ENCODE measurements around the gene CACNA2D2. TPM values are rescaled to one million over a fixed set of nuclear protein-coding genes. Genes with fewer than 3 reads are reported as not detected.

CACNA2D2 gene
- total and polyA plus RNA-seq, 2 of the 13 experiments (the other 11 are each of a cell fraction or from before 2014, with no cell fraction given), result not detected

- Histone ChIP-seq H3K27me3 (ENCODE audit: control insufficient read depth in 1 of 2, insufficient read depth in 2 of 2, low read length in 2 of 2) (peaks cover 2 to 41% of the 10 kb centered on the region in 2 experiments; a peak in 2 of 5 replicates), H3K4me2 (ENCODE audit: low read depth, low read length) (no peak overlapping the region), H3K4me1 (ENCODE audit: insufficient read depth, low read length) (peaks cover 22% of the 10 kb centered on the region), H3K36me3 (replicated peaks in 1 of 2; ENCODE audit: control insufficient read depth in 1 of 2, insufficient read depth in 2 of 2, low read length in 2 of 2) (no peaks in the 10 kb centered on the region), H3K27ac (ENCODE audit: extremely low read length, insufficient read depth, low read length) (no peak overlapping the region), H4K20me1 (ENCODE audit: insufficient read depth, low read length) (no peaks in the 10 kb centered on the region), H3K79me2 (ENCODE audit: insufficient read depth, low read length) (no peaks in the 10 kb centered on the region), H3K9me3 (ENCODE audit: low read length) (no peaks in the 10 kb centered on the region), H2AFZ (ENCODE audit: low read length) (no peak overlapping the region), H3K9ac (ENCODE audit: insufficient read depth, low read depth, low read length) (no peak overlapping the region), H3K4me3 (replicated peaks in 1 of 3; ENCODE audit: insufficient read depth in 1 of 3, low read depth in 2 of 3, low read length in 3 of 3) (no peak overlapping the region)
- ChIA-PET POLR2A (no interaction called here), CTCF (ENCODE audit: low intra/inter-chr PET ratio, low total read pairs) (no interaction called here)
- no TSS peak for BruUV-seq (replicated peaks)
- no peak for DNase-seq (ENCODE audit: low spot score)
- intact Hi-C loops (cut with micrococcal nuclease; ENCODE audit: unreplicated experiment), result no loop called here
- WGBS (ENCODE audit: low lambda C conversion rate), result 0% methylated on average over 1 of the region's 2 CpGs
- no peak for TF ChIP-seq FOXO1 (CRISPR knock-in tag; IDR thresholded peaks at IDR 0.05)
- TF ChIP-seq BRCA1 (CRISPR knock-in tag; IDR thresholded peaks at IDR 0.05), result no peak
- TF ChIP-seq, protein P1, sequence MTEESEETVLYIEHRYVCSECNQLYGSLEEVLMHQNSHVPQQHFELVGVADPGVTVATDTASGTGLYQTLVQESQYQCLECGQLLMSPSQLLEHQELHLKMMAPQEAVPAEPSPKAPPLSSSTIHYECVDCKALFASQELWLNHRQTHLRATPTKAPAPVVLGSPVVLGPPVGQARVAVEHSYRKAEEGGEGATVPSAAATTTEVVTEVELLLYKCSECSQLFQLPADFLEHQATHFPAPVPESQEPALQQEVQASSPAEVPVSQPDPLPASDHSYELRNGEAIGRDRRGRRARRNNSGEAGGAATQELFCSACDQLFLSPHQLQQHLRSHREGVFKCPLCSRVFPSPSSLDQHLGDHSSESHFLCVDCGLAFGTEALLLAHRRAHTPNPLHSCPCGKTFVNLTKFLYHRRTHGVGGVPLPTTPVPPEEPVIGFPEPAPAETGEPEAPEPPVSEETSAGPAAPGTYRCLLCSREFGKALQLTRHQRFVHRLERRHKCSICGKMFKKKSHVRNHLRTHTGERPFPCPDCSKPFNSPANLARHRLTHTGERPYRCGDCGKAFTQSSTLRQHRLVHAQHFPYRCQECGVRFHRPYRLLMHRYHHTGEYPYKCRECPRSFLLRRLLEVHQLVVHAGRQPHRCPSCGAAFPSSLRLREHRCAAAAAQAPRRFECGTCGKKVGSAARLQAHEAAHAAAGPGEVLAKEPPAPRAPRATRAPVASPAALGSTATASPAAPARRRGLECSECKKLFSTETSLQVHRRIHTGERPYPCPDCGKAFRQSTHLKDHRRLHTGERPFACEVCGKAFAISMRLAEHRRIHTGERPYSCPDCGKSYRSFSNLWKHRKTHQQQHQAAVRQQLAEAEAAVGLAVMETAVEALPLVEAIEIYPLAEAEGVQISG (CRISPR knock-in tag; IDR thresholded peaks at IDR 0.05), result no peak
- TF ChIP-seq EP300 (IDR thresholded peaks at IDR 0.05; ENCODE audit: low read depth in 2 of 2, low read length in 2 of 2), result no peak
- TF ChIP-seq EP300 (CRISPR knock-in tag; IDR thresholded peaks at IDR 0.05; ENCODE audit: borderline replicate concordance), result no peak
- TF ChIP-seq, protein P2, sequence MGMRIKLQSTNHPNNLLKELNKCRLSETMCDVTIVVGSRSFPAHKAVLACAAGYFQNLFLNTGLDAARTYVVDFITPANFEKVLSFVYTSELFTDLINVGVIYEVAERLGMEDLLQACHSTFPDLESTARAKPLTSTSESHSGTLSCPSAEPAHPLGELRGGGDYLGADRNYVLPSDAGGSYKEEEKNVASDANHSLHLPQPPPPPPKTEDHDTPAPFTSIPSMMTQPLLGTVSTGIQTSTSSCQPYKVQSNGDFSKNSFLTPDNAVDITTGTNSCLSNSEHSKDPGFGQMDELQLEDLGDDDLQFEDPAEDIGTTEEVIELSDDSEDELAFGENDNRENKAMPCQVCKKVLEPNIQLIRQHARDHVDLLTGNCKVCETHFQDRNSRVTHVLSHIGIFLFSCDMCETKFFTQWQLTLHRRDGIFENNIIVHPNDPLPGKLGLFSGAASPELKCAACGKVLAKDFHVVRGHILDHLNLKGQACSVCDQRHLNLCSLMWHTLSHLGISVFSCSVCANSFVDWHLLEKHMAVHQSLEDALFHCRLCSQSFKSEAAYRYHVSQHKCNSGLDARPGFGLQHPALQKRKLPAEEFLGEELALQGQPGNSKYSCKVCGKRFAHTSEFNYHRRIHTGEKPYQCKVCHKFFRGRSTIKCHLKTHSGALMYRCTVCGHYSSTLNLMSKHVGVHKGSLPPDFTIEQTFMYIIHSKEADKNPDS (CRISPR knock-in tag; IDR thresholded peaks at IDR 0.05), result no peak
- TF ChIP-seq, protein P3, sequence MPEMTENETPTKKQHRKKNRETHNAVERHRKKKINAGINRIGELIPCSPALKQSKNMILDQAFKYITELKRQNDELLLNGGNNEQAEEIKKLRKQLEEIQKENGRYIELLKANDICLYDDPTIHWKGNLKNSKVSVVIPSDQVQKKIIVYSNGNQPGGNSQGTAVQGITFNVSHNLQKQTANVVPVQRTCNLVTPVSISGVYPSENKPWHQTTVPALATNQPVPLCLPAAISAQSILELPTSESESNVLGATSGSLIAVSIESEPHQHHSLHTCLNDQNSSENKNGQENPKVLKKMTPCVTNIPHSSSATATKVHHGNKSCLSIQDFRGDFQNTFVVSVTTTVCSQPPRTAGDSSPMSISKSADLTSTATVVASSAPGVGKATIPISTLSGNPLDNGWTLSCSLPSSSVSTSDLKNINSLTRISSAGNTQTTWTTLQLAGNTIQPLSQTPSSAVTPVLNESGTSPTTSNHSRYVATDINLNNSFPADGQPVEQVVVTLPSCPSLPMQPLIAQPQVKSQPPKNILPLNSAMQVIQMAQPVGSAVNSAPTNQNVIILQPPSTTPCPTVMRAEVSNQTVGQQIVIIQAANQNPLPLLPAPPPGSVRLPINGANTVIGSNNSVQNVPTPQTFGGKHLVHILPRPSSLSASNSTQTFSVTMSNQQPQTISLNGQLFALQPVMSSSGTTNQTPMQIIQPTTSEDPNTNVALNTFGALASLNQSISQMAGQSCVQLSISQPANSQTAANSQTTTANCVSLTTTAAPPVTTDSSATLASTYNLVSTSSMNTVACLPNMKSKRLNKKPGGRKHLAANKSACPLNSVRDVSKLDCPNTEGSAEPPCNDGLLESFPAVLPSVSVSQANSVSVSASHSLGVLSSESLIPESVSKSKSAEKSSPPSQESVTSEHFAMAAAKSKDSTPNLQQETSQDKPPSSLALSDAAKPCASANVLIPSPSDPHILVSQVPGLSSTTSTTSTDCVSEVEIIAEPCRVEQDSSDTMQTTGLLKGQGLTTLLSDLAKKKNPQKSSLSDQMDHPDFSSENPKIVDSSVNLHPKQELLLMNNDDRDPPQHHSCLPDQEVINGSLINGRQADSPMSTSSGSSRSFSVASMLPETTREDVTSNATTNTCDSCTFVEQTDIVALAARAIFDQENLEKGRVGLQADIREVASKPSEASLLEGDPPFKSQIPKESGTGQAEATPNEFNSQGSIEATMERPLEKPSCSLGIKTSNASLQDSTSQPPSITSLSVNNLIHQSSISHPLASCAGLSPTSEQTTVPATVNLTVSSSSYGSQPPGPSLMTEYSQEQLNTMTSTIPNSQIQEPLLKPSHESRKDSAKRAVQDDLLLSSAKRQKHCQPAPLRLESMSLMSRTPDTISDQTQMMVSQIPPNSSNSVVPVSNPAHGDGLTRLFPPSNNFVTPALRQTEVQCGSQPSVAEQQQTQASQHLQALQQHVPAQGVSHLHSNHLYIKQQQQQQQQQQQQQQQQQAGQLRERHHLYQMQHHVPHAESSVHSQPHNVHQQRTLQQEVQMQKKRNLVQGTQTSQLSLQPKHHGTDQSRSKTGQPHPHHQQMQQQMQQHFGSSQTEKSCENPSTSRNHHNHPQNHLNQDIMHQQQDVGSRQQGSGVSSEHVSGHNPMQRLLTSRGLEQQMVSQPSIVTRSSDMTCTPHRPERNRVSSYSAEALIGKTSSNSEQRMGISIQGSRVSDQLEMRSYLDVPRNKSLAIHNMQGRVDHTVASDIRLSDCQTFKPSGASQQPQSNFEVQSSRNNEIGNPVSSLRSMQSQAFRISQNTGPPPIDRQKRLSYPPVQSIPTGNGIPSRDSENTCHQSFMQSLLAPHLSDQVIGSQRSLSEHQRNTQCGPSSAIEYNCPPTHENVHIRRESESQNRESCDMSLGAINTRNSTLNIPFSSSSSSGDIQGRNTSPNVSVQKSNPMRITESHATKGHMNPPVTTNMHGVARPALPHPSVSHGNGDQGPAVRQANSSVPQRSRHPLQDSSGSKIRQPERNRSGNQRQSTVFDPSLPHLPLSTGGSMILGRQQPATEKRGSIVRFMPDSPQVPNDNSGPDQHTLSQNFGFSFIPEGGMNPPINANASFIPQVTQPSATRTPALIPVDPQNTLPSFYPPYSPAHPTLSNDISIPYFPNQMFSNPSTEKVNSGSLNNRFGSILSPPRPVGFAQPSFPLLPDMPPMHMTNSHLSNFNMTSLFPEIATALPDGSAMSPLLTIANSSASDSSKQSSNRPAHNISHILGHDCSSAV (CRISPR knock-in tag; IDR thresholded peaks at IDR 0.05; ENCODE audit: borderline replicate concordance), result no peak
- FAIRE-seq, result no peak
- in situ Hi-C loops (cut with HindIII; ENCODE audit: extremely low pct_ligation_motif_present, low pct_unique_long_range_greater_than_20kb), result no loop called here
- ATAC-seq, result no peak
These were observed 6.9 kb upstream of the CACNA2D2 start for GRCh38 chr3:50510325-50510724.

Data from HepG2 (cell line).